Fibroblast of peridontal ligament (primary cell): Measurements from ENCODE around the gene CREB1.
A peak's percentile ranks its signal among the peaks of the same experiment; 100 is the strongest.
"Not testable (repeated sequence)": the region's sequence is repeated elsewhere in the genome, so short reads cannot be mapped to it uniquely, and the experiment has no call there.

Experiments used
- DNase-seq: peaks from one replicate; pipeline ENCODE4 v3.0.0-alpha.2; 2010; ENCODE audit errors: extremely low read depth

The CREB1 gene

DNA sequence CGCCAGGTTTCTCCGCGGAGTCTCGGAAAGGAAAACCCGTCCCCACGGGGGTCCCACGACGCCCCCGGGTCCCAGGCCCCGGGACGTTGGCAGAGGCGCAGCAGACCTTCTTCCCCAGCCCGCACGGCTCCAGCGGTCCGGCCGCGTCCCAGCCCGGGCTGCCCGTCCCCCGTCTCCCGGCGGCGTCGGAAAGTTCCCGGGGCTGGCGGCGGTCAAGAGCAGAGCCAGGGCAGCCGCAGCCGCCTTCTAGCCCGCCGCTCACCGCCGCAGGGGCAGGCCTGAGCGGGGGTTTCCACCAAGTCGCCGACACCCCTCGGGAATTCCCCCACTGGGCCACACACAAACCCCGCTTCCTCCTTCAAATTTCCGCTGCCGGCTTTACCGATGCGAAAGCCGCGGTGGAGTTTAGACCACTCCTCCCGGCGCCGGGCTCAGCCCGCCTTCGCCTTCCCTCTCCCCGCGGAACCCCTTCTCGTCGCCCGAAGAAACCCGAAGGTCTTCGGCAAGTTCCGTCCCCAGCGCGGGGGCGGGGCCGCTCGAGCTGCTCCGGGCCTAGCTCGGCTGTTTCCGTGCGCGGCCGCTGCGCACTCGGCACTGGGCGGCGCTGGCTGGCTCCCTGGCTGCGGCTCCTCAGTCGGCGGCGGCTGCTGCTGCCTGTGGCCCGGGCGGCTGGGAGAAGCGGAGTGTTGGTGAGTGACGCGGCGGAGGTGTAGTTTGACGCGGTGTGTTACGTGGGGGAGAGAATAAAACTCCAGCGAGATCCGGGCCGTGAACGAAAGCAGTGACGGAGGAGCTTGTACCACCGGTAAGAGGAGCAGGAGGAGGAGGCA is at the start of gene CREB1:
CREB1 (plus strand) TSS at position 633 of the 830 bp plus-strand sequence. CDS start 25,674 bp downstream, outside the sequence.
- peak; percentile 98 for DNase-seq

DNA sequence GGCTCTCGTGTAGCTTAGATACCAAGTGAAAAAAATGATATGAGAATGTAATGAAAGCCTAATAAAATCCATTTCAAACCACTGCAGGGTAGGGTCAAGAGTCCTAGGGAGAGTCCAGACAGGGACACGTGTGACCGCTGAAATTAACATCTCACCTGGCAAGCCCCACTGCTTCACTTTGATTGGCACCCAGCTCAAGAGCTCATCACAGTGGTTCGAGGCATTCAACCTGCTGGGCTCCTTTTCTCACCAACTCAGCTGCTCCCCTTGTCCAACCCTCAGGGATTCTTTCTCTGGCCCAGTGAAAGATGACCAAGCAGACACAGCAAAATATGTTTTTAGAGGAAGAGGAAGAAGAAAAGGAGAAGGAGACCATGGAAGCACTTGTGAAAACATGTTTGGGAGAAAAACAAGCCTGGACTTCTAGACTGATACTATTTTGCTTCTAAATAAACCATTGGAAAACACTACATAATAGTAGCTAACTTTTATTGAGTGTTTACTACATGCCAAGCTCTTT is 49.2 kb upstream of the CREB1 start:
- no peak for DNase-seq

DNA sequence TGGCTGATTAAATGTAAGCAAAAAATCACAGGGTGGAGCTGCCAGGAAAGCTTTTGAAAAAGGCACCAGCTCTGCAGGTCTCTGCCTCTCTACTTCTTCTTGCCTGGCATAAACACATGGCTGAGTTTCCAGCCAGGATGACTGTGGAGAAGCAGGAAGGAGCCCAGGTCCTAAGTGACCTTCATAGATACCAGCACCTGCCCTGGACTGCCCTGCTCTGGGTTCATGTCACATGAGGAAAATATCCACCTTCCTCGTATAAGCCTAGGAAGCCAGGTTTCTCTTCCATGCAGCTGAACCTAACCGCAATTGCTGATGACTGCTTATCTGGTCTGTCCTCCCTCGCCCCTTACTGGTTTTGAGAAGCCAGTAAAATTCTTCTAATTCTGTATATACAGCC is 47.8 kb upstream of the CREB1 start:
- no peak for DNase-seq

- DNase-seq = peak; percentile 53
These were observed 47.1 kb upstream of the CREB1 start for GRCh38 chr2:207482630-207483029.

DNA sequence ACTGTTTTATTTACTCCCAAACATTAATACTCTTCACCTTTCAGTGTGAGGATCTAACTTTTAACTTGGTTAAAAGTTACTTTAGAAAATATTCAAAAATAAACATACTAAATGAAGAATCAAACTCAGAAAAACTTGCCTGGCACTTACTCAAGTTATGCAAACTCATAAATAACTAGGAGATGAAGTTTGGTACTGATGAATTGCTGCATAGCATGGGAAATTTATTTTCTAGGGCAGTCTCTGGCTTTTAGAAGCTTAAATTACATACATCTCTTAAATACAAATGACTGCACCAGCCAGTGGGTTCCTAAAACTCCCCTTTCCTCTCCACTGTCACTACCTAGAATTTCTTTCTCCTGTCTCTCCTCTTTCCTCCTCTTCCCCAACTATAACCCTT is 46.7 kb upstream of the CREB1 start:
- DNase-seq = peak; percentile 38

DNA sequence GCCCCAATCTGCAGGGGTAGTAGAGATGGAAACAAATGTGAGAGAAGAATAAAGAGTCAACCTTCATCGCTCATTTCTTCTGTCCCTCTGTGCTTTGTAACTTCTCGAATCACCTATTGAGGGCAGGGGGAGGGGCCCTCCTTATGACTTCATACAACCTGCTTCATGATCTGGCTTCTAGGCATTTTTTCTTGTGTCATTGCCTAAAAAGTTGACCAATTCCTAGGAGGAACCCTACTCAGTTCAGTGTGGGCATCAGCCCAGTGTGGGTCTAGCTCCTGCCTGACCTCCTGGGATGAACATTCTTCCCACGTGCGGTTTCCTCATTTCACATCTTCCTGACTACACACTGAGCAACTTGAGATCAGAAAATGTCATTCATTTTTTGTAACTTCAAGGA is 46.3 kb upstream of the CREB1 start:
- peak; percentile 35 for DNase-seq

DNA sequence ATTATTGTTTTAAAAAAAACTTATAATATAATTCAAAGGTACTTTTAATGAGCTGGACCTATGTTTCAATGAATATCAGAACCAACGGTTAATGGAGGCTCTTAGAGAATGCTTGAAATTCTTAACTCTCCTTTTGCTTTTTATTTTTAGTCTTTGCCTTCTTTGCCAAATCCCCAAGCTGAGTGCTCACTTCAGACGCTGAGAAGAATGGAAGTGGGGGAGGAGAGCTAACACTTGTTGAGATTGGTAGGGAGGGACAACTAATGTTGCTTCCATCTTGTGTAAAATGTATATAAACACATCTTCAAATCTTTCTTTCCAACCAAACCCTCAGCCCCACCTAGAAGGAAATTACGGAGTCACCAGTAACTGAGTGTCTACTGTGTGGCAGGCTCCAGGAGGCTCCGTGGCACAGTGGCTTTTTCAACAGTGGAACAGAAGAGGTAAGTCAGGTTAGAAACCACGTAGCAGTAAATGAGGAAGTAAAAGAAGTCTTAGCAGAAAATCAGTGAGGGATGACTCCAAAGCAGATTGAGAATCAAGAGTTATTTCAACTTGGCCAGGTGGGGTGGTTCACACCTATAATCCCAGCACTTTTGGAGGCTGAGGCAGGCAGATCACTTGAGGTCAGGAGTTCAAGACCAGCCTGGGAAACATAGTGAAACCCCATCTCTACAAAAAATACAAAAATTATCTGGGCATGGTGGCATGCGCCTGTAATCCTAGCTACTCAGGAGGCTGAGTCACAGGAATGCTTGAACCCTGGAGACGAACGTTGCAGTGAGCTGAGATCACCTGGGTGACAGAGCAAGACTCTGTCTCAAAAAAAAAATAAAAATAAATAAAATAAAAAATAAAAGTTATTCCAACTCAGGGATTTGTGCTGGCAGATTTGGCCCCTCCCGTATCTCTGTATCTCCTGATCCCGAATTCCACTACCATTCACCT is 45.0 kb upstream of the CREB1 start:
- no peak for DNase-seq

- DNase-seq = peak; percentile 91
These were observed 42.0 kb upstream of the CREB1 start for GRCh38 chr2:207487650-207488311.

GRCh38 chr2:207489251-207489650 is 40.5 kb upstream of the CREB1 start:
- no peak for DNase-seq

DNA sequence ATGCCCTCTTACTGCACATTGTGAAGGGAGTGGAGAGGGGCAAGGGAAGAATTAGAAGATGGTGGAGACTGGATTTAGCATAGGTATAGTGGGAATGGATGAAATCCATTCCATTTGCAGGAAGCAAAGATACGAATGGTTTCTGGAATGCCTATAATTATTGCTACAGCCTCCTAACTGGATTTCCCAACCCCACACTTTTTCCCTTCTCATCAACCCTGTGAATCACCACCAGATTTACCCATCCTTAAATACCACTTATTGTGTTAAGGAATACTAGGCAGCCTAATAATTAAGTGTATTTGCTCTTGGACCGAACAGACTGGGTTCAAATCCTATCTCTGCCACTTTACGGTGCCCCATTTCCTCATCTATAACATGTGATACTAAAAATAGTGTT is 39.3 kb upstream of the CREB1 start:
- no peak for DNase-seq

DNA sequence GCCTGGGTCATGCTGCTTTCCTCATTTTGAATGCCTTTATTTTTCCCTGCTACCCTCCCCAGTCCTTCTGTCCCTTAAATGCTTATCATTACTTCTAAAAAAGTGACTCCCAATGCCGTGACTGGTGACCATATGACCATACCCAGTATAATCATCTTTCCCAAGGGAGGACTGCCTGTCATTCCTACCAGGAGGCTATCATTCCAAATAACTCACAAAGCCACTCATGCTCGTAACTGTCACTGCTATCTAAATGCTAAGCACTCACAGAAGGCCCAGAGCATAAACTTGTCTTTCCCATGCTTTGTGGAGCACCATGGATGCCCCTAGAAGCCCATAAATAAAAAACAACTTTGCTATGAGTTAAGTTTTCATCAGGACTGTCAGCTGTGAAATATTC is 38.7 kb upstream of the CREB1 start:
- no peak for DNase-seq

- no peak for DNase-seq
These were observed 37.8 kb upstream of the CREB1 start for GRCh38 chr2:207491956-207492355.

- no peak for DNase-seq
These were observed 37.3 kb upstream of the CREB1 start for GRCh38 chr2:207492461-207492860.

DNA sequence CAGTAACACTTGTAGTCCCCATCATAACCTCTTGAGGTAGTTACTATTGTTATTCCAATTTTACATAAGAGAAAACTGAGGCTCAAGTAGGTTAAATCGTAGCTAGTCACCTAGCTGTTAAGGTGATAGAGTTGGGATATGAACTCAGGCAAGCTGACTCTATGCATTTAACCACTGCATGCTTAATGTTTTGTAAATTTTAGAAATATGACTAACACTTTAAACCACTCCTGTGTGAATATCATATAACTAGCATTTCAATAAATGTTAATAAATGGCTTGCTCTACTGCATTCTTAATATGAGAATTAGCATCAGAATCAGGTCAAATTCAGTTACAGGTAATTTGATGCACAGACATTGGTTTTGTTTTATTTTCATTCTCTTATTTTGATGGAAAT is 35.6 kb upstream of the CREB1 start:
- DNase-seq = no peak

- not testable (repeated sequence) for DNase-seq
These were observed 32.8 kb upstream of the CREB1 start for GRCh38 chr2:207496936-207497335.

- no peak for DNase-seq
These were observed 32.2 kb upstream of the CREB1 start for GRCh38 chr2:207497596-207497995.

GRCh38 chr2:207498427-207498826 is 31.3 kb upstream of the CREB1 start:
- DNase-seq = no peak

DNA sequence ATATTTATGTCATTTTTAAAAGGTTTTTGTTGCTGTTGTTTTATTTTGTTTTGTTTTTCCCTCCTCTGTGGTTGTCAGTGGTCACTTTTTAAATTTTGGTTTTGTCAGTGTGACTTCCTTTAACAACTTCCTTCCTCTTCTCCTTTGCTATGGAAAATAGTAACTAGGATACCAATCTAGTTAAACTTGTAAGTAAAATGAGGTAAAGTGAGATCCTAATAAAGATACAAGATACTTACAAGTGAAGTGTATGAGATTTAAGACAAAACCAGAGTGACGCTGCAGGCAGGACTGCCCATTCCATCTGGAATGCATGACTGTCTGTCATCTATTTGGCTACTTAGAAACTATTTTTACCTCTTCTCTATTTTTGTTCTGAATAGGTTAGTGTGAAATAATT is 30.6 kb upstream of the CREB1 start:
- DNase-seq = no peak

- peak; percentile 30 for DNase-seq
These were observed 27.8 kb upstream of the CREB1 start for GRCh38 chr2:207501802-207502576.

GRCh38 chr2:207502577-207503198 is 27.1 kb upstream of the CREB1 start:
- no peak for DNase-seq

- DNase-seq = peak; percentile 57
These were observed 26.5 kb upstream of the CREB1 start for GRCh38 chr2:207503234-207503633.
